SK-N-SH (cell line): ENCODE results near the gene BBS4. TPM values are rescaled to one million over a fixed set of nuclear protein-coding genes. Genes with fewer than 3 reads are reported as not detected.
"Not testable (repeated sequence)": the region's sequence is repeated elsewhere in the genome, so short reads cannot be mapped to it uniquely, and the experiment has no call there.

Source experiments
- CTCF ChIA-PET: fragments of 300-600, 350-600 bp; formaldehyde crosslinking; extraction: SDS; loops from one replicate; lab custom pipeline; 2021; lab: Yijun Ruan, JAX
- POLR2A ChIA-PET: fragments of 350-600 bp; sonication (Branson Sonifier 250); formaldehyde crosslinking; extraction: SDS; loops from one replicate; lab custom pipeline; 2020; ENCODE audit warnings: antibody characterized with exemption, inconsistent platforms; lab: Yijun Ruan, JAX
- DNase-seq: peaks from one replicate; pipeline ENCODE4 v3.0.0; 2012
- H2AFZ ChIP-seq: fragments of 200-600 bp; sonication (generic); 2 replicates; pipeline ENCODE4 v1.8.1; 2016; ENCODE audit warnings: antibody characterized with exemption, mild to moderate bottlenecking, low read depth
- H3F3A ChIP-seq: fragments of 200-600 bp; sonication (generic); replicated peaks from 2 replicates; pipeline ENCODE3; 2016; ENCODE audit warnings: antibody characterized with exemption, mild to moderate bottlenecking; ENCODE audit not compliant: insufficient read depth
- H3K27ac ChIP-seq, 2 experiments: fragments of 200-500 bp in 1 of 2; fragments of 200-600 bp in 1 of 2; sonication (Bioruptor generic) in 1 of 2; sonication (generic), shearing (Covaris generic) in 1 of 2; 2 replicates each; pipeline versions ENCODE4 v1.5.1 to v1.6.1; 2014 to 2016; ENCODE audit warnings: low read depth in 2 of 2, inconsistent platforms in 1 of 2, low read length in 1 of 2, mild to moderate bottlenecking in 1 of 2, mixed read lengths in 1 of 2
- H3K27me3 ChIP-seq: fragments of 200-600 bp; sonication (generic), shearing (Covaris generic); 2 replicates; pipeline ENCODE4 v1.6.1; 2016; ENCODE audit warnings: mixed run types; ENCODE audit not compliant: insufficient read depth
- H3K36me3 ChIP-seq, 2 experiments: fragments of 200-500 bp in 1 of 2; fragments of 200-600 bp in 1 of 2; sonication (Bioruptor generic) in 1 of 2; sonication (generic) in 1 of 2; replicated peaks in 1 of 2; 2 replicates each; pipeline versions ENCODE3 to v1.5.1; 2014 to 2016; ENCODE audit warnings: low read length in 1 of 2, mild to moderate bottlenecking in 1 of 2; ENCODE audit not compliant: insufficient read depth in 2 of 2, control insufficient read depth in 1 of 2
- H3K4me1 ChIP-seq, 2 experiments: fragments of 200-500 bp in 1 of 2; fragments of 200-600 bp in 1 of 2; sonication (Bioruptor generic) in 1 of 2; sonication (generic), shearing (Covaris generic) in 1 of 2; 2 replicates each; pipeline versions ENCODE4 v1.5.1 to v1.6.1; 2014 to 2016; ENCODE audit warnings: low read depth in 1 of 2, low read length in 1 of 2, mixed run types in 1 of 2; ENCODE audit not compliant: insufficient read depth in 2 of 2, control insufficient read depth in 1 of 2
- H3K4me2 ChIP-seq: fragments of 200-600 bp; sonication (generic), shearing (Covaris generic); 2 replicates; pipeline ENCODE4 v1.6.1; 2017; ENCODE audit warnings: mixed run types
- H3K4me3 ChIP-seq, 2 experiments: fragments of 200-500 bp in 1 of 2; fragments of 200-600 bp in 1 of 2; sonication (Bioruptor generic) in 1 of 2; sonication (generic), shearing (Covaris generic) in 1 of 2; 2 replicates each; pipeline versions ENCODE4 v1.5.1 to v1.8.1; 2014 to 2016; ENCODE audit warnings: low read depth in 2 of 2, inconsistent platforms in 1 of 2, low read length in 1 of 2, mild to moderate bottlenecking in 1 of 2, mixed read lengths in 1 of 2, moderate library complexity in 1 of 2
- H3K79me2 ChIP-seq: fragments of 200-600 bp; sonication (generic); 2 replicates; pipeline ENCODE4 v1.8.1; 2017; ENCODE audit warnings: mild to moderate bottlenecking; ENCODE audit not compliant: insufficient read depth
- H3K9ac ChIP-seq: fragments of 200-600 bp; sonication (generic); 2 replicates; pipeline ENCODE4 v1.6.1; 2017; ENCODE audit warnings: mixed run types
- H3K9me2 ChIP-seq: fragments of 200-600 bp; sonication (generic); 2 replicates; pipeline ENCODE4 v1.6.1; 2017; ENCODE audit warnings: mixed run types
- H3K9me3 ChIP-seq: fragments of 200-600 bp; sonication (generic); 2 replicates; pipeline ENCODE4 v1.6.1; 2017; ENCODE audit warnings: mixed run types, mild to moderate bottlenecking, moderate library complexity
- H4K20me1 ChIP-seq: fragments of 200-600 bp; sonication (generic); 2 replicates; pipeline ENCODE4 v1.6.1; 2017; ENCODE audit warnings: mild to moderate bottlenecking, mixed run types; ENCODE audit not compliant: insufficient read depth
- MXI1 ChIP-seq: IDR thresholded peaks from 2 replicates; pipeline ENCODE4 v1.6.1; 2012; ENCODE audit warnings: mild to moderate bottlenecking, low read depth, low read length, improper control_type of control experiment
- RAD21 ChIP-seq: IDR thresholded peaks from 2 replicates; pipeline ENCODE4 v1.6.1; 2012; ENCODE audit warnings: mild to moderate bottlenecking, low read length
- YY1 ChIP-seq: IDR thresholded peaks from 2 replicates; pipeline ENCODE4 v1.4.0; 2012; ENCODE audit warnings: low read depth, mild to moderate bottlenecking
- WGBS: methylation state at CpG from one replicate; pipeline ENCODE4 v1.1.6; 2017; ENCODE audit warnings: low lambda C conversion rate; 5-methylcytosine and 5-hydroxymethylcytosine counted together
- polyA plus RNA-seq, 3 experiments: library from polyadenylated mRNA; depleted of rRNA; stranded (reverse); fragments of >200 nt; gene quantifications; 2 replicates each; pipeline ENCODE4 v1.2.3, GENCODE V29; 2012
- TF ChIP-seq, protein P1 (sequence below): fragments of 200-600 bp; sonication (generic); IDR thresholded peaks from 2 replicates; pipeline ENCODE4 v1.6.1; 2017; ENCODE audit warnings: antibody characterized with exemption, mild to moderate bottlenecking, moderate library complexity

BBS4 gene
- polyA plus RNA-seq, 1 of the 3 experiments (the other 2 are of a cell fraction): 18.5 TPM

- H3K27me3 ChIP-seq, DNase-seq, H3K4me1 ChIP-seq, POLR2A ChIA-PET, H3K27ac ChIP-seq, H2AFZ ChIP-seq, H3K9me2 ChIP-seq, H3F3A ChIP-seq, H3K36me3 ChIP-seq, CTCF ChIA-PET, H4K20me1 ChIP-seq, H3K9me3 ChIP-seq, H3K4me3 ChIP-seq, H3K9ac ChIP-seq, H3K79me2 ChIP-seq, H3K4me2 ChIP-seq: not testable (repeated sequence)
- WGBS: 60% methylated on average over 6 of the region's 11 CpGs
Measured at GRCh38 chr15:72665706-72666105, 20.3 kb upstream of the BBS4 start.

DNA sequence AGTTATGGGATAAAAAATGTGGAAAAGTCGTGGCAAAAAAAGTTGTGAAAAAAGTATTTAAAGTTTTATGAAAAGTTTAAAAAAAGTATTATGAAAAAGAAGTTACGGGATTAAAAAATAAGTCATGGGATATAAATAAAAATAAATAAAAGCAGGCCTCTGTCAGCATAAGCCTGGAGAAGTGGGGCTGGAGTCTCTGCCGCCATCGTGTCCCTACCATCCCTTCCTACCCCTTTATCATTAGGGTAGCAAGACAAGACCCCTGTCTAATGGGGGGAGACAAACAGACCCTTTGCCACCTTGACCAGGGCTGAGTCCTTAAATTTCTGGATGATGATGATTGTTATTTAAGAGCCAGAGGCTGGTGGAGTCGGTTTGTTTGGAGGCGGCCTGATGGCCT lies 16.2 kb upstream of the BBS4 start:
- H3K4me1 ChIP-seq, CTCF ChIA-PET, H4K20me1 ChIP-seq, H3K36me3 ChIP-seq, POLR2A ChIA-PET, H3K4me3 ChIP-seq, H3K9ac ChIP-seq, H3K9me2 ChIP-seq, H3K9me3 ChIP-seq, H3F3A ChIP-seq, H3K4me2 ChIP-seq, DNase-seq, H3K79me2 ChIP-seq, H2AFZ ChIP-seq, H3K27me3 ChIP-seq, H3K27ac ChIP-seq: not testable (repeated sequence)
- WGBS: 79% methylated on average over 3 of the region's 6 CpGs

GRCh38 chr15:72670656-72671352 lies 15.2 kb upstream of the BBS4 start:
- not testable (repeated sequence) for H3F3A ChIP-seq, H3K27ac ChIP-seq, H3K9ac ChIP-seq, H3K79me2 ChIP-seq, H3K27me3 ChIP-seq, H3K4me1 ChIP-seq, H3K36me3 ChIP-seq, H3K9me2 ChIP-seq, H3K9me3 ChIP-seq, H4K20me1 ChIP-seq
- peak overlapping the region; percentile 77 for H2AFZ ChIP-seq
- 12% methylated on average over 6 of the region's 8 CpGs for WGBS
- H3K4me3 ChIP-seq: peak overlapping the region; percentile 24 to 41; a peak in 3 of 4 replicates
- peak; percentile 75 for DNase-seq
- TF ChIP-seq, protein P1, sequence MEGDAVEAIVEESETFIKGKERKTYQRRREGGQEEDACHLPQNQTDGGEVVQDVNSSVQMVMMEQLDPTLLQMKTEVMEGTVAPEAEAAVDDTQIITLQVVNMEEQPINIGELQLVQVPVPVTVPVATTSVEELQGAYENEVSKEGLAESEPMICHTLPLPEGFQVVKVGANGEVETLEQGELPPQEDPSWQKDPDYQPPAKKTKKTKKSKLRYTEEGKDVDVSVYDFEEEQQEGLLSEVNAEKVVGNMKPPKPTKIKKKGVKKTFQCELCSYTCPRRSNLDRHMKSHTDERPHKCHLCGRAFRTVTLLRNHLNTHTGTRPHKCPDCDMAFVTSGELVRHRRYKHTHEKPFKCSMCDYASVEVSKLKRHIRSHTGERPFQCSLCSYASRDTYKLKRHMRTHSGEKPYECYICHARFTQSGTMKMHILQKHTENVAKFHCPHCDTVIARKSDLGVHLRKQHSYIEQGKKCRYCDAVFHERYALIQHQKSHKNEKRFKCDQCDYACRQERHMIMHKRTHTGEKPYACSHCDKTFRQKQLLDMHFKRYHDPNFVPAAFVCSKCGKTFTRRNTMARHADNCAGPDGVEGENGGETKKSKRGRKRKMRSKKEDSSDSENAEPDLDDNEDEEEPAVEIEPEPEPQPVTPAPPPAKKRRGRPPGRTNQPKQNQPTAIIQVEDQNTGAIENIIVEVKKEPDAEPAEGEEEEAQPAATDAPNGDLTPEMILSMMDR: peak; percentile 76
- TF ChIP-seq RAD21 (peak; percentile 26; the same call in 1 of the 2 replicates), YY1 (0 out of 2 replicates have a peak, but pooled peaks have one; percentile 18), MXI1 (peak; percentile 21; the same call in 1 of the 2 replicates)
- ChIA-PET CTCF (interaction anchor here (0.6 to 2.3 kb wide), 24 partner anchors 9 to 397 kb away, joined by 3 to 35 read pairs (median 4); partner anchors contain the start of genes BBS4 and HIGD2B), POLR2A (interaction anchor here (0.9 kb wide), 1 partner anchor 15 kb away, joined by 5 read pairs; the partner anchor contains the start of genes BBS4 and HIGD2B)
- peak overlapping the region; percentile 60; the same call in 1 of the 2 replicates for H3K4me2 ChIP-seq
